Measurements from ENCODE around the gene CALN1.
A peak's percentile ranks its signal among the peaks of the same experiment; 100 is the strongest.
"Not testable (repeated sequence)": the region's sequence is repeated elsewhere in the genome, so short reads cannot be mapped to it uniquely, and the experiment has no call there.

The CALN1 gene

GRCh38 chr7:72265071-72265904 is 146.8 kb downstream of the CALN1 start:
- DNase-seq: no peak

- DNase-seq: no peak
Observed at GRCh38 chr7:72260406-72260805, 151.7 kb downstream of the CALN1 start.

- DNase-seq: no peak
Observed at GRCh38 chr7:72258074-72258473, 154.1 kb downstream of the CALN1 start.

GRCh38 chr7:72254455-72254854 is 157.7 kb downstream of the CALN1 start:
- no peak for DNase-seq

- DNase-seq: no peak
Observed at GRCh38 chr7:72249106-72249505, 163.0 kb downstream of the CALN1 start.

- no peak for DNase-seq
Observed at GRCh38 chr7:72244826-72245398, 167.2 kb downstream of the CALN1 start.

GRCh38 chr7:72243329-72243728 is 168.8 kb downstream of the CALN1 start:
- DNase-seq: no peak

GRCh38 chr7:72235351-72235750 is 176.8 kb downstream of the CALN1 start:
- no peak for DNase-seq

GRCh38 chr7:72234086-72234485 is 178.1 kb downstream of the CALN1 start:
- DNase-seq: no peak

GRCh38 chr7:72230281-72230680 is 181.9 kb downstream of the CALN1 start:
- no peak for DNase-seq

GRCh38 chr7:72223351-72223750 is 188.8 kb downstream of the CALN1 start:
- no peak for DNase-seq

GRCh38 chr7:72222136-72222535 is 190.0 kb downstream of the CALN1 start:
- DNase-seq: no peak

GRCh38 chr7:72219500-72219899 is 192.6 kb downstream of the CALN1 start:
- no peak for DNase-seq

GRCh38 chr7:72217151-72217550 is 195.0 kb downstream of the CALN1 start:
- DNase-seq: no peak

GRCh38 chr7:72213769-72214168 is 198.4 kb downstream of the CALN1 start:
- no peak for DNase-seq

- DNase-seq: no peak
Observed at GRCh38 chr7:72213081-72213480, 199.1 kb downstream of the CALN1 start.

- no peak for DNase-seq
Observed at GRCh38 chr7:72211175-72211574, 201.0 kb downstream of the CALN1 start.

GRCh38 chr7:72209006-72209405 is 203.1 kb downstream of the CALN1 start:
- not testable (repeated sequence) for DNase-seq

- DNase-seq: no peak
Observed at GRCh38 chr7:72196176-72196575, 216.0 kb downstream of the CALN1 start.

- no peak for DNase-seq
Observed at GRCh38 chr7:72190919-72191318, 221.2 kb downstream of the CALN1 start.

- no peak for DNase-seq
Observed at GRCh38 chr7:72190146-72190545, 222.0 kb downstream of the CALN1 start.

- DNase-seq: no peak
Observed at GRCh38 chr7:72187179-72187578, 225.0 kb downstream of the CALN1 start.

- peak; percentile 43 for DNase-seq
Observed at GRCh38 chr7:72183835-72184234, 228.3 kb downstream of the CALN1 start.

- DNase-seq: no peak
Observed at GRCh38 chr7:72182036-72182435, 230.1 kb downstream of the CALN1 start.

- no peak for DNase-seq
Observed at GRCh38 chr7:72176875-72177274, 235.3 kb downstream of the CALN1 start.

All from NCI-H69 (cell line).